Measurements from ENCODE around the gene HDGFL2. TPM values are rescaled to one million over a fixed set of nuclear protein-coding genes. Genes with fewer than 3 reads are reported as not detected.

Gene HDGFL2
- total and polyA plus RNA-seq, 4 donors = 36.5 to 47.0 (median 38.8) TPM

- peaks cover 0 to 2% (median 0%) of the 10 kb centered on the region in 4 donors for H3K9me3 ChIP-seq (ENCODE audit: control insufficient read depth in 4 of 4, insufficient read depth in 3 of 4, low read length in 3 of 4)
- 78 to 86% methylated on average over 14 of the region's 14 CpGs for WGBS, 2 donors
- H3K4me1 ChIP-seq (ENCODE audit: control insufficient read depth in 5 of 5, insufficient read depth in 5 of 5, low read length in 5 of 5) = peaks cover 0 to 4% (median 0%) of the 10 kb centered on the region in 5 donors
- no peak overlapping the region for H3K9ac ChIP-seq (ENCODE audit: insufficient read depth in 1 of 2, low read length in 2 of 2)
- no peaks in the 10 kb centered on the region for H3K27me3 ChIP-seq (ENCODE audit: control insufficient read depth in 3 of 3, insufficient read depth in 3 of 3, low read length in 2 of 3)
- H3K27ac ChIP-seq (ENCODE audit: low read depth in 1 of 2, low read length in 1 of 2) = no peak overlapping the region
- no peak for TF ChIP-seq CTCF (IDR thresholded peaks at IDR 0.05; ENCODE audit: control extremely low read depth, extremely low read depth)
- ATAC-seq (ENCODE audit: insufficient read depth, low FRiP score) (no peak), DNase-seq (no peak)
- H3K4me3 ChIP-seq = no peak overlapping the region
- no peaks in the 10 kb centered on the region for H3K36me3 ChIP-seq (ENCODE audit: control insufficient read depth in 4 of 4, insufficient read depth in 4 of 4, low read length in 4 of 4)
Observed at GRCh38 chr19:4529924-4530522, 57.9 kb downstream of the HDGFL2 start.

- DNase-seq (no peak), ATAC-seq (ENCODE audit: insufficient read depth, low FRiP score) (no peak)
- WGBS, 2 donors = 42 to 50% methylated on average over 28 of the region's 28 CpGs
Observed at GRCh38 chr19:4531562-4532165, 59.6 kb downstream of the HDGFL2 start.

GRCh38 chr19:4533334-4533733, 61.2 kb downstream of the HDGFL2 start:
- Histone ChIP-seq H3K9ac (ENCODE audit: insufficient read depth in 1 of 2, low read length in 2 of 2) (no peak overlapping the region), H3K27ac (ENCODE audit: low read depth in 1 of 2, low read length in 1 of 2) (no peak overlapping the region), H3K4me1 (ENCODE audit: control insufficient read depth in 5 of 5, insufficient read depth in 5 of 5, low read length in 5 of 5) (peaks cover 0 to 4% (median 0%) of the 10 kb centered on the region in 5 donors), H3K36me3 (ENCODE audit: control insufficient read depth in 4 of 4, insufficient read depth in 4 of 4, low read length in 4 of 4) (no peaks in the 10 kb centered on the region), H3K9me3 (ENCODE audit: control insufficient read depth in 4 of 4, insufficient read depth in 3 of 4, low read length in 3 of 4) (peaks cover 0 to 2% (median 0%) of the 10 kb centered on the region in 4 donors), H3K4me3 (no peak overlapping the region), H3K27me3 (ENCODE audit: control insufficient read depth in 3 of 3, insufficient read depth in 3 of 3, low read length in 2 of 3) (peaks cover 0 to 2% (median 0%) of the 10 kb centered on the region in 3 donors)
- no peak for DNase-seq
- TF ChIP-seq CTCF (IDR thresholded peaks at IDR 0.05; ENCODE audit: control extremely low read depth, extremely low read depth) = no peak
- WGBS, 2 donors = 81 to 82% methylated on average over 9 of the region's 9 CpGs
- ATAC-seq (ENCODE audit: insufficient read depth, low FRiP score) = no peak

More at GRCh38 chr19:4531562-4532165, 59.6 kb downstream of the HDGFL2 start:
- H3K9me3 ChIP-seq (ENCODE audit: control insufficient read depth in 4 of 4, insufficient read depth in 3 of 4, low read length in 3 of 4) = peaks cover 0 to 2% (median 0%) of the 10 kb centered on the region in 4 donors
- no peak for TF ChIP-seq CTCF (IDR thresholded peaks at IDR 0.05; ENCODE audit: control extremely low read depth, extremely low read depth)
- H3K4me3 ChIP-seq = no peak overlapping the region
- peaks cover 0 to 2% (median 0%) of the 10 kb centered on the region in 3 donors for H3K27me3 ChIP-seq (ENCODE audit: control insufficient read depth in 3 of 3, insufficient read depth in 3 of 3, low read length in 2 of 3)
- no peak overlapping the region for H3K9ac ChIP-seq (ENCODE audit: insufficient read depth in 1 of 2, low read length in 2 of 2)
- no peaks in the 10 kb centered on the region for H3K36me3 ChIP-seq (ENCODE audit: control insufficient read depth in 4 of 4, insufficient read depth in 4 of 4, low read length in 4 of 4)
- H3K27ac ChIP-seq (ENCODE audit: low read depth in 1 of 2, low read length in 1 of 2) = no peak overlapping the region
- H3K4me1 ChIP-seq (ENCODE audit: control insufficient read depth in 5 of 5, insufficient read depth in 5 of 5, low read length in 5 of 5) = peaks cover 0 to 4% (median 0%) of the 10 kb centered on the region in 5 donors

All from lung (tissue), 12 donors.